HG03432 (cell line): ENCODE measurements around the gene EXD2.
"Not testable (repeated sequence)": the region's sequence is repeated elsewhere in the genome, so short reads cannot be mapped to it uniquely, and the experiment has no call there.

Experiments
- ATAC-seq: cut with Tn5 transposase; IDR thresholded peaks from one replicate; pipeline ENCODE4 v1.9.1; 2021; ENCODE audit warnings: mild to moderate bottlenecking, moderate library complexity; ENCODE audit not compliant: unreplicated experiment

Gene EXD2, protein sequence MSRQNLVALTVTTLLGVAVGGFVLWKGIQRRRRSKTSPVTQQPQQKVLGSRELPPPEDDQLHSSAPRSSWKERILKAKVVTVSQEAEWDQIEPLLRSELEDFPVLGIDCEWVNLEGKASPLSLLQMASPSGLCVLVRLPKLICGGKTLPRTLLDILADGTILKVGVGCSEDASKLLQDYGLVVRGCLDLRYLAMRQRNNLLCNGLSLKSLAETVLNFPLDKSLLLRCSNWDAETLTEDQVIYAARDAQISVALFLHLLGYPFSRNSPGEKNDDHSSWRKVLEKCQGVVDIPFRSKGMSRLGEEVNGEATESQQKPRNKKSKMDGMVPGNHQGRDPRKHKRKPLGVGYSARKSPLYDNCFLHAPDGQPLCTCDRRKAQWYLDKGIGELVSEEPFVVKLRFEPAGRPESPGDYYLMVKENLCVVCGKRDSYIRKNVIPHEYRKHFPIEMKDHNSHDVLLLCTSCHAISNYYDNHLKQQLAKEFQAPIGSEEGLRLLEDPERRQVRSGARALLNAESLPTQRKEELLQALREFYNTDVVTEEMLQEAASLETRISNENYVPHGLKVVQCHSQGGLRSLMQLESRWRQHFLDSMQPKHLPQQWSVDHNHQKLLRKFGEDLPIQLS

DNA sequence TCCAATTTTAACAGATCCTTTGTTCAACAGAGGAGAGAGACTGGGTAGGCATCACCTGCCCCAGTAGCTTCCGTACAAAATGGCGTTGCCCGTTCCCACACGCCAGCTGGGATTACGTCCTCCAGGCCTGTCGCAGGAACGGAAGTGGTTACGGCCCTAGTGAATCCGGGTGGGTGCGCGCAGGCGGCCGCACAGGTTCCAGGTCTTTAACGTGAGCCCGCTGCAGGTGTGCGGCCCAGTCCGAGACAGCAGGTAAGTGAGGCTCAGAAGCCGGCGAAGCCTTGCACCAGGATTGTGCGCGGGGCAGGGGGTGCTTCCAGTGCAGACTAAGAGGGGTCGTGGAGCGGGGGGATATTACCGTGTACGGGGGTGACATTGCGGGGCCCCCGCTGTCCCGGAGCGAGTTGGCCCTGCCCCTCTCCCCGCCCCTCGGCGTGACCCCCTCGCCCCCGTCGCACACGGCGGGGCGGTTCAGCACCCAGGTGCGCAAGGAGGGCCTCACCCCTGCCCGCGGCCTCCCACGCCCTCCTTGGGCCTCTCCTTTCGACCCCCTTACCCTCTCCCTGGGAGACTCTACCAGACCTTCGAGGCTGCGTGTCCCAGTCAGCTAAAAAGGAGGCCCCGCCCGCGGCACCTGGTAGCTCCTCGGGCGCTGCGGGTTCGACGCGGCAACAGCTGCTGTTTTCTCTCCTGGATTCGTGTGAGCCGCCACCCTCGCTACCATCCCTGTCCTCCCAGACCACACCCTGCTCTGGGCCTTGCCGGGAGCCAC, at the start of gene EXD2:
EXD2 (plus strand) TSS at position 159 of the 772 bp plus-strand sequence. CDS start 17,973 bp downstream, outside the sequence.
- peak; percentile 87 for ATAC-seq

DNA sequence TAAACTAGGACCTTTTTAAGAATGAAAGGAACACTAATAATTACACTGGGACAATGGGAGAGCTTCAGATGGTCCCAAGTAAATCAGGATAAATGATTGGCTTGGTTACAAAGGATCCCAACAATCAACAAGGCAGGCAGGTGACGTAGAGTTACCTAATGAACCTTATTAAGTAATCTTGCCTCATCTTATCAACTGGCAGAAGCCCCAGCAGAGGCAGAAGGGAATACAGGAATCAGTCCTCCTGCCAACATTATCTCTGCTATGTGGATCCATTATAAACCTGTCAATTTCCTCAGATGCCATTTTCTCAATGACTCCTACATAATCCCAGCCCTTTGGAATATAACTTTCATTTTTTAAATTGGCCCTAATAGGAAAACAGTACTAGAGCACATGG, 49.7 kb upstream of the EXD2 start:
- no peak for ATAC-seq

DNA sequence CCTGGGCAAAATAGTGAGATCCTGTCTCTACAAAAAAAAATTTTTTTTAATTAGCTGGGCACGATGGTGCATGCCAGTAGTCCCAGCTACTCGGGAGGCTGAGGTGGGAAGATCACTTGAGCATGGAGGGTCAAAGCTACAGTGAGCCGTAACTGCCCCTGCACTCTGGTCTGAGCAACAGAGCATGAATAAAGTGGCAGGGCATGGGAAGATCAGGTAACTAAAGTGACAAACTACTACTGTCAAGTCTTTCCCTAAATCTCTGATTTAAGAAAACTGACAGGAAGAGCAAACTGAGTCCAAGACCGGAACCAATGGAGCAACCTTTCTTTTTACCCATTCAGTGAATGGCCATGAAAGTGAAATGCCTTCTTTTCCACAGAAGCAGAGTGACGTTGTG, 49.2 kb upstream of the EXD2 start:
- no peak for ATAC-seq

DNA sequence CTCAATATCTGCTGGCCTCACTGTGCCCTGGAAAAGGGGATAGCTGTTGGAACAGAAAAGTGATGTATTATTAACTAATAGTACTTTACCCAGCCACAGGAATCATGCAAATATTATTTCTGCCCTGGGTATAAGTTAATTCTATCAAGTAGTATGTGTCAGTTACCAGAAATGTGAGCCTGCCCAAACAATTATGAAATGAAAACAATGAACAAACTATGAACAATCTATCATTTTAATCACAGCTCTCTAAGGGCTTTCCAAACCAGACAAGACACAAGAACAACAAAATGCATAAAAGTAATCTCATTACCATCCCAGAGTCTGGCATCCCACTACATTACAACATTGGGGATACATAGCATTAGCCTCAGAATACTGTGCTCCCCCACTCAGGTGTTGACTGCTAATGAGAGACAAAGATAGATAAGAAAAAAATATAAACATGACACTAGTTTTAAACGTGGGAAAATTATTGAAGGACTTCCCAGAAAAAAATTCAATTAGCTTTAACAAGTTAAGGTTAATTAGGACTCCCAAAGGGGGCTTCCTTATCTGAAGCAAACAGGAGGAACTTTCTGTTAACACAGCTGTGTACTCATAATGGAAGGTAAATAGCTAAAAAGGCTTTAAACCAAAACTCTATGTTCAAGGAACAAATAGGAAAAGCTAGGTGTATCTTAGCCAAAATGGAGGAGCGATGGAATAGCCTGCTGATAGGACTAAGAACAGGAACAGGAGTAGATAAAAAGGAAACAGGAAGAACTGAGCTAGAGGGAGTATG, 41.6 kb upstream of the EXD2 start:
- ATAC-seq: no peak

DNA sequence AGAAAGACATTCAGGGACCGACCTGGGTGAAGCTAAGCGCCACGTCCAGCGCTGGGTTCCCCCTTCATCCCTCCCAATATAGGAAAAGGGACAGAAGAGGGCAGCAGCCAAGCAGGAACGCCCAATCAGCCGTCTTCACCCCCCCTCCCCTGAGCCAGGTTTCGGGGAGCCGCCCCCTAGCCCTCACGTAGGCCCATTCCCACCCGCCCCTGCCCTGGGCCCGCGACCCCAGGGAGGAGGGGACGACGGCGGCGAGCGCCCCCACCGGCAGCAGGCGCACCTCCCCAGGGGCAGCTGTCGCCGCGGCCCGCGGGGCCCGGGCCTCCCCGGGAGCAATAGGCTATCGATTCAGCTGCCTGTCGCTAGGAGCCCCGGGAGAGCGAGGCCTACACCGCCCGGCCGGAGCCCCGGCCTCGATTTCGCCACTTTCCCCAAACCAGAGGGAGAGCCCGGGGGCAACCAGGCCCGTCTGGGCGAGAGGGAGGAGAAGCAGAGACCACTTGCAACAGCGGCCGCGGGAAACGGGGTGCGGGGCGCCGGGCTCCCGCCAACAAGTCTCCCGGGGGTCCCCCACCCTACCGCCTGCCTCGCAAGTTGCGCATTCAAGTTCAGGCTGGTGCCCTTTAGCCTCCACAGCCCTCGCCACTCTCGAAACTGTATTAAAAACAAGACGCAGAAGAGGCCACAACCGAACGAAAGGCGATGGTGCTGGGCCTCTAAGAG, 39.7 kb upstream of the EXD2 start:
- ATAC-seq: peak; percentile 58

DNA sequence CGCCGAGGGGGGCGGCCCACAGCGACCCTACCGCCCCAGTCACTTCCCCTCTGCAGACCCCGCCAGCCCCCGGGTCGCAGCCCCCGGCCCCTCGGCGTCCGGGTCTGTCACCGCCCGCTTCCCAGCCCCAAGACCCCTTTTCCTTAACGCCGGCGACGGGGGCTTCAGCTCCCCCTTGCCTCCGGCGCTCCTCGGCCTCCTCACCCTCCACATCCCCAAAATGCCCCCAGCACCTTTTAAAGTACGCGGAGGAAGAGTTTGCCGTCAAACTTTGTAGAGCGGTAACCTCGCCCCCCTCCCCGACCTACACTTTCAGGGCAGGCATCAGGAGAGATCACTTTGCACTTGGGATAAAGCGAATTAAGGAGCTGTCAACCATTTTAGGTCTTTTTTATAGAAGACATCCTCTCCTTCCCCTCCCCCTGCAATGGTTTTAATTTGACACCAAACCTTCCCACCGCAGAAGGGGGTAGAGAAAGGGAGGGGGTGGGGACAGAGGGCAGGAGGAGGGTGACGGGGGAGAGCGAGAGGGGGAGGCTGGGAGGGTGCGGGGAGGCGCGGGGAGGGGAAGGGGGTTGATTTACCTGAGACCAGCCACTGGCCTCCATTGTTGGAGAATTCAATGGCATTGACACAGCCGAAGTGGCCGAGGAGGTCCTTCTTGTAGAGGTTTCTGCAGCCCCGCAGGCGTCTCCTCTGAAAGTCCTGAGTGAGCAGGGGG, 39.0 kb upstream of the EXD2 start:
- peak; percentile 6 for ATAC-seq

DNA sequence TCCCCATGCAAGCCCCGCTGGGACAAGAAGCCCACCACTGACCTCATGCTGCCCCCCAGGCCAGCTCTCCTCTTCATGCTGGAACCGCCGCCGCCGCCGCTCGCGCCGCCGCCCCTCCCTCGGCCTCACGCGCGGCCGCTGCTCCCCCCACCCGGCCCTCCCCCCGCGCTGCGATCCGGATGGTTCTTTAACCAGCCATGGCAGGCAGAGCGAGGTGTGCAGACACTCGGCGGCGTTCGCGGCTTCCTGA, 38.5 kb upstream of the EXD2 start, which contains the start of gene DCAF5:
DCAF5 (minus strand) TSS at position 218 of the 250 bp plus-strand sequence; CDS start at position 77, 141 bp downstream.
- ATAC-seq: no peak

DNA sequence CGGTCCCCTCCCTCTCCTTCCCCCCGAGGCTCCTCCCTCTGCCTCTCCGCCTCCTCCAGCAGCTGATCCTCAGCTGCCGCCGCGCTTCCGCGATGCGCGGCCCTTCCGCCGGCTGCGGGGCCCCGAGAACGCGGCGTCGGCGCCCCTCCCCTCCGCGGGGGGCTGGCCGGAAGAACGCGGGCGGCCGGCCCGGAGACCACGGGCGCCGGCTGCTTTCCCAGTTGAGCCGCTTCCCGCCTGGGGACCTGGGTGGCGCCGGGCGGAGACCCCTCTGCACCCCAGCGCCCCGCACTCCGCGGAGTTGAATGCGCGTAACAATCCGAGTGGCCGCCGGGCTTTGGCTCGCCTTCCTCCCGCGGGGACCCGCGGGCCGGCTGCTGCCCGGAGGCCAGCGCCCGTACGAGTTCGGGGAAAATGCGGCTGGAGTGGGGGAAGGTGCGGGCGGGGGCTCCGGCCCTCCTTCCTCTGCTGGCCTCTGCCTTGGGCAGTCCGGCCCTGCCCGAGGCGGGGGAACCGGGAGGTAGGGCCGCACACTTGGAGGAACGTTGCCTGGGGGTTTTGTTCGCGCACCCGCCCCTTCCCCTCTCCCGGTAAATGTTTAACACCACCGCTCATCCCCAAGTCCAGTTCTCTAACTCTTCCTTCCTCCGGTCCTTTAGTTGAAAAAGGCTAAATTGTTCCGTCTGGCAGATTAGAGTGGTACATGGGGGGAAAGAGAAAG, 38.0 kb upstream of the EXD2 start:
- ATAC-seq: peak; percentile 85

DNA sequence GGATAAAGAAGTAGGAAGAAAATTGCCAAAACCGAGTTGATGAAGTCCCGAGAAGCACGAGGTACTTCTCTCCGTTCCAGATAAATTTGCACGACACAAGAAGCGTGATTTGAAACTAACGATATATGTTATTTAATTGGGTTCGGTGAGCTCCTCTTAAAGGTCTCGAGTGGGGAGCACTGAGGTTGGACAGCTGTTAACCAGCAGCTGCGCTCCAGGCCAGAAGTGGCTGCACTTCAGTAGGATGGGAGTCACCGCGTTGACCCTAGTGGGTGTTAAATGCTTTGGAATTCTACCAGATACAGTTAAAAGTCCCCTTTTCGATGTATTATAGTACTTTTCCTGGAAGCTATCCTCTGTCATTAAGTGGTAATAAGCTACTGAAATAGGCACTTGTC, 37.4 kb upstream of the EXD2 start:
- no peak for ATAC-seq

DNA sequence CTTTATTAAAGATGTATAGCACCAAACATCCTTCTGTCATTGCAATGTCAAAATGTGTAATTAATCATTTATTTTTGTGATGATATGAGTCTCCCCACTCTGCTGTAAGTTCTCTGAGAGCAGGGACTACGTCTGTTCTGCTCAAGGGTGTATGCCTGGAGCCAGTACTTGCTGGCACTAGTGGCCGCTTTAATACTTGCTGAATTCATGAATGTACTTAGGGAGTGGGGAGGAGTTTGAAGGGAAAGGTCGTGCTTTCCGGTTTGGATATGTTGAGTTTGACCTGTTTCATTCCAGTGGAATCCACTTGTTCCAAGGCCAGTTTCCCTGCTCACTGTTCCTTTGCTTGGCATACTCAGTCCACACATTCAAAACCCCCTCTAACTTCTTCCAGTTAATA, 36.5 kb upstream of the EXD2 start:
- ATAC-seq: no peak

DNA sequence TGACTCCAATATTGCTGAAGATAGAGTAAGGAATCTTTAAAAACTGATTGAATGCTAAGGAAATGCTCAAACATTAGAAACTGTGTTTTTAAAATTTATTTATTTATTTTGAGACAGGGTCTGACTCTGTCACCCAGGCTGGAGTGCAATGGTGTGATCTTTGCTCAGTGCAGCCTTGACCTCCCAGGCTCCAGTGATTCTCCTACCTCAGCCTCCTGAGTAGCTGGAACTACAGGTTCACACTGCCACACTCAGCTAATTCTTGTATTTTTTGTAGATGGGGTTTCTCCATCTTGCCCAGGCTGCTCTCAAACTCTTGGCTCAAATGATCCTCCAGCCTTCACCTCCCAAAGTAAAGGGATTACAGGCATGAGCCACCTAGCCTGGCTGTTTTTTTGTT, 35.1 kb upstream of the EXD2 start:
- ATAC-seq: no peak

DNA sequence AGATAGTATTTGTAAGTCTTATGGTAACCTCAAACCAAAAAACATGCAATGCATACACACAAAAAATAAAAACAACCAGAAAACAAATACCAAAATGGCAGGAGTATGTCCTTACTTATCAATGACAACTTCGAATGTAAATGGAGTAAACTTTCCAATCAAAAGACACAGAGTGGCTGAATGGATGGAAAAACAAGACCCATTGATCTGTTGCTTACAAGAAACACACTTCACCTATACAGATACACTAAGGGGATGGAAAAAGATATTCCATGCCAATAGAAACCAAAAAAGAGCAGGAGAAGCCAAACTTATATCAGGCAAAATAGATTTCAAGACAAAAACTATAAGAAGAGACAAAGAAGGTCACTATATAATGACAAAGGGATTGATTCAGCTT, 29.7 kb upstream of the EXD2 start:
- ATAC-seq: no peak

DNA sequence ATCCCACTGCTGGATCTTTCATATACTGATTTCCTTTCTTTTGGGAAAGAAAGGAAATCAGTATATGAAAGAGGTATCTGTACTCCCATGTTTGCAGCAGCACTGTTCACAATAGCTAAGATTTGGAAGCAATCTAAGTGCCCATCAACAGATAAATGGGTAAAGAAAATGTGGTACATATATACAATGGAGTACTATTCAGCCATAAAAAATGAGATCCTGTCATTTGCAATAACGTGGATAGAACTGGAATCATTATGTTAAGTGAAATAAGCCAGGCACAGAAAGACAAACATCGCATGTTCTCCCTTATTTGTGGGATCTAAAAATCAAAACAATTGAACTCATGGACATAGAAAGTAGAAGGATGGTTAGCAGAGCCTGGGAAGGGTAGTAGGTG, 25.5 kb upstream of the EXD2 start:
- ATAC-seq: not testable (repeated sequence)

DNA sequence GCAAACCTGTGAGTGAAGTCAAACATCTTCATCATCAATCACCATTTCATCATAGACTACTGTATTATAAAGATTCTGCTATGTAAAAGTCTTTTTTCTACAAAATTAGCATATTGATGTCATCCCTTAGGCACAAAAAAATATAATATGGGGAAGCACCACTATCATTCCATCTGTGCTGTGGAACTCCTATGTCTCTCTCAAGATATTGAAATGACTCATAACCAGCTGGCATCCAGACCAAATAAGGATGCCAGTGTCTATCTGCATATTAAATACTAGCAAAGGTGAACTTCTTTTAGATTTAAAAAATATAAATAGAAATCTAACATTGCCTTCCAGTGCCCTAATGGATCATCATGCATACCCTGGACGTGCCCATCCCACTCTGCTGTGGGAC, 20.5 kb upstream of the EXD2 start:
- ATAC-seq: no peak

DNA sequence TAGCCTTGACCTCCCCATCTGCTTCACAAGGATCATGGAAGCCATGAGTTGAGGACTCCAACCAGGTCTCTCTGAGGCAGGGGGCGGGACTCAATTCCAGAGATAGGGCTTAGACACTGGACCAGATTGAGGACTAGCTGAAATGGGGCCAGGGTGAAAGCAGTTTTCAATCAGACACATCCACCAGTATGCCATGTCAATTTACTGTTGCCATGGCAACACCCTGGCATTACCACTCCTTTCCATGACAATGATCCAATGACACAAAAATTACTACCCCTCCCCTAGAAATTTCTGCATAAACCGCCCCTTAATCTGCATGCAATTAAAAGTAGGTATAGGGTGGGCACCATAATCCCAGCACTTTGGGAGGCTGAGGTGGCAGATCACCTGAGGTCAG, 19.7 kb upstream of the EXD2 start:
- no peak for ATAC-seq

DNA sequence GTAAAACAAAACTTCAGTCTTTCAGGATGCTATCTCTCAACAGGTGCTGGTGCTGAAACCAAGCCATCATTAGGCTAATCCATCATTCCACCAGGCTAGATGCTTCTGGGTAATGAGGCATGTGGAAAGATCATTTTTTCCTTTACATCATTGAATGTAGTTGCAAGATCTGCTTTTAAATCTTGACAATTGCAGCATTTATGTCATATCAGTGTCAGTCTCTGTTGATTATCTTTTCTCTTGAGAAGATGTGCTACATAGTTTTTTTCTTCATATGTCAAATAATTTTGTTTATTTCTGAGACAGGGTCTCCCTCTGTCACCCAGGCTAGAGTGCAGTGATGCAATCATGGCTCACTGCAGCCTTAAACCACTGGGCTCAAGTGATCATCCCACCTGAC, 16.2 kb upstream of the EXD2 start:
- ATAC-seq: no peak

DNA sequence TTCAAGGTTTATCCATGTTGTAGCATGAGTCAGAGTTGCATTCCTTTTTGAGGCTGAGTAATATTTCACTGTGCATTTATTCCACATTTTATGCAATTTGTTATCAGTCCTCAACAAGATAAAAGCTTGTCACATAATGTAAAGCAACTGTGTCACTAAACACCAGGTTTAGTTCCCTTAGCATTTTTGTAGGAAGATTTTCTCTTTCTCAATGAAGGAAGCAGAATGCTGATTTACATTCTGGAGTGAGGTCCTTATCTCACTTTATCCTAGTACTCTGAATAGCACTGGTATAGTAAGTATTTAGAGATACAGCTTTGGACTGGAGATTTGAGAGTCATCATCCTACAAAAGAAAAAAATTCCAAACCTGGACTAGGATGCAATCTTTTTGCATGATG, 9.8 kb upstream of the EXD2 start:
- no peak for ATAC-seq

DNA sequence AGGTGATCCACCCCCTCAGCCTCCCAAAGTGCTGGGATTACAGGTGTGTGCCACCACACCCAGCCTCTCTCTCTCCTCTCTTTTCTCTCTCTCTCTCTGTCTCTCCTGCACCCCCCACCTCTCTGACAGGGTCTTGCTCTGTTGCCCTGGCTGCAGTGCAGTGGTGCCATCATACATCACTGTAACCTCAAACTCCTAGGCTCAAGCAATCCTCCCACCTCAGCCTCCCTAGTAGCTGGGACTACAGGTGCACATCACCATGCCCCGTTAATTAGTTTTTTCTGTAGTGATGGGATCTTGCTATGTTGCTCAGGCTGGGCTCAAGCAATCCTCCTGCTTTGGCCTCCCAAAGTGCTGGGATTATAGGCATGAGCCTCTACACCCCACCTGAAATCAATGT, 8.7 kb upstream of the EXD2 start:
- not testable (repeated sequence) for ATAC-seq

DNA sequence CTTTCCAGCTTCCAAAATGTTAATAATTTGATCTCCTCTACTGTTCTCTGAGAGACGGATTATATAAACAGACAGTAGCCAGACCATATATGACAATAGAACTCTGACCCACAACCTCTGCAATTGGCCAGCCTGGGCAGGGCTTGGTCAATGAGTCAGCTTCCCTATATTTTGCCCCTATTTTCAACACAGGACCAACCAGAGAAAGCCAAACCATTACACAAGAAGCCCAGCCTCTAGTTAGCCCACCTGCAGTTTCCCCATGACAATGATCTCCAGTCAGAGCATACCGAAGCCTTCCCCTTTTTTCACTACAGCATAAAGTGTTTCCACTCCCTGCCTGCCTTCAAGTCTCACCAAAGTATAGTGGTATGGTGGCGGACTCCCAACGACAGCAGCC, 7.6 kb upstream of the EXD2 start:
- ATAC-seq: no peak
